ENCODE data around the gene NTM. TPM values are rescaled to one million over a fixed set of nuclear protein-coding genes. Genes with fewer than 3 reads are reported as not detected.

The NTM gene
- total RNA-seq, 2 donors from 2014 or later, result not detected

DNA sequence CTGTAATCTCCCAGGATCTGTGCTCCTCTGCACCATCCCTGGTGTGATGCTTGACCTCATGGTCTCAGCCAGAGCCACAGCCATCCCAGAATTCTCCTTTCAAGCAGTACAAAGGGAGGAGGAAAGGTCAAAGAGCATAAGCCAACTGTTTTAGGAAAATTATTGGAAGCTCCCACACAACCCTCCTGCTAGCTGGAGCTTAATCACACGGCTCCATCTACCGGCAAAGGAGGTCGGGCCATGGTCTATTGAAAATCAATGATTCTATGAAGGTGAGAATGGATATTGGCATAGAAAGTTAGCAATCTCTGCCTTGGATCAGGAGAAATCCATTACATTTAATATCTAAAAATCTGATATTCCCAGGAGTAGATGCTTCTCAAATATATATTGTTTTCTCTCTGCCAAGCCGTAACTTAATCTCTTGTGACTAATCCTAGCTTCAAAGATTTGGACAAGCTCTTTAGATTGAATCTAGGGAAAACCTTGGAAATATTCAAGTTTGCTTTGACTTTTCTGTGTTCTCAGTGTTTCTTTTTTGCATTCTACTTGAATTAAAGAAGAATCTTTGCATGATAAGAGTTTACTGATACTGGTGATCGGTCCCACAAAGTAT is 259.6 kb downstream of the NTM start:
- H3K9me3 ChIP-seq, result no peaks in the 10 kb centered on the region
- no peaks in the 10 kb centered on the region for H3K4me1 ChIP-seq (ENCODE audit: control insufficient read depth in 1 of 2, low read depth in 2 of 2)
- H3K36me3 ChIP-seq, result no peaks in the 10 kb centered on the region
- DNase-seq (ENCODE audit: low spot score), result no peak
- no peak overlapping the region for H3K27ac ChIP-seq
- H3K27me3 ChIP-seq (replicated peaks; ENCODE audit: insufficient read depth), result no peaks in the 10 kb centered on the region
- ATAC-seq (ENCODE audit: insufficient number of reproducible peaks, low FRiP score, low read depth), result no peak
- no peak overlapping the region for H3K4me3 ChIP-seq
- no peak for TF ChIP-seq CTCF (IDR thresholded peaks at IDR 0.05)

- Histone ChIP-seq H3K9me3 (no peaks in the 10 kb centered on the region), H3K36me3 (no peaks in the 10 kb centered on the region), H3K4me3 (no peak overlapping the region), H3K4me1 (ENCODE audit: control insufficient read depth in 1 of 2, low read depth in 2 of 2) (no peaks in the 10 kb centered on the region), H3K27me3 (replicated peaks; ENCODE audit: insufficient read depth) (no peaks in the 10 kb centered on the region), H3K27ac (no peak overlapping the region)
- DNase-seq (ENCODE audit: low spot score) (no peak), ATAC-seq (ENCODE audit: insufficient number of reproducible peaks, low FRiP score, low read depth) (no peak)
- TF ChIP-seq CTCF (IDR thresholded peaks at IDR 0.05), result no peak
Measured at GRCh38 chr11:131632971-131633370, 262.6 kb downstream of the NTM start.

GRCh38 chr11:131633921-131634715 is 263.7 kb downstream of the NTM start:
- Histone ChIP-seq H3K4me3 (no peak overlapping the region), H3K36me3 (no peaks in the 10 kb centered on the region), H3K4me1 (ENCODE audit: control insufficient read depth in 1 of 2, low read depth in 2 of 2) (no peaks in the 10 kb centered on the region), H3K27me3 (replicated peaks; ENCODE audit: insufficient read depth) (no peaks in the 10 kb centered on the region), H3K9me3 (no peaks in the 10 kb centered on the region), H3K27ac (no peak overlapping the region)
- no peak for ATAC-seq (ENCODE audit: insufficient number of reproducible peaks, low FRiP score, low read depth)
- TF ChIP-seq CTCF (IDR thresholded peaks at IDR 0.05), result no peak
- DNase-seq (ENCODE audit: low spot score), result no peak

GRCh38 chr11:131637469-131638175 is 267.2 kb downstream of the NTM start:
- no peaks in the 10 kb centered on the region for H3K36me3 ChIP-seq
- no peak overlapping the region for H3K4me3 ChIP-seq
- ATAC-seq (ENCODE audit: insufficient number of reproducible peaks, low FRiP score, low read depth) (no peak), DNase-seq (ENCODE audit: low spot score) (no peak)
- H3K27ac ChIP-seq, result no peak overlapping the region
- H3K27me3 ChIP-seq (replicated peaks; ENCODE audit: insufficient read depth), result no peaks in the 10 kb centered on the region
- no peak for TF ChIP-seq CTCF (IDR thresholded peaks at IDR 0.05)
- H3K4me1 ChIP-seq (ENCODE audit: control insufficient read depth in 1 of 2, low read depth in 2 of 2), result no peaks in the 10 kb centered on the region
- no peaks in the 10 kb centered on the region for H3K9me3 ChIP-seq

GRCh38 chr11:131638889-131639288 is 268.5 kb downstream of the NTM start:
- H3K4me1 ChIP-seq (ENCODE audit: control insufficient read depth in 1 of 2, low read depth in 2 of 2), result no peaks in the 10 kb centered on the region
- no peak for TF ChIP-seq CTCF (IDR thresholded peaks at IDR 0.05)
- no peaks in the 10 kb centered on the region for H3K36me3 ChIP-seq
- no peaks in the 10 kb centered on the region for H3K27me3 ChIP-seq (replicated peaks; ENCODE audit: insufficient read depth)
- H3K9me3 ChIP-seq, result no peaks in the 10 kb centered on the region
- ATAC-seq (ENCODE audit: insufficient number of reproducible peaks, low FRiP score, low read depth) (no peak), DNase-seq (ENCODE audit: low spot score) (no peak)
- no peak overlapping the region for H3K4me3 ChIP-seq
- no peak overlapping the region for H3K27ac ChIP-seq
